GM04504 (cell line): Measurements from ENCODE around the gene PCYT2.

Source experiments
- DNase-seq: peaks from one replicate; pipeline ENCODE4 v3.0.0-alpha.2; 2012; ENCODE audit warnings: low read depth

Gene PCYT2

DNA sequence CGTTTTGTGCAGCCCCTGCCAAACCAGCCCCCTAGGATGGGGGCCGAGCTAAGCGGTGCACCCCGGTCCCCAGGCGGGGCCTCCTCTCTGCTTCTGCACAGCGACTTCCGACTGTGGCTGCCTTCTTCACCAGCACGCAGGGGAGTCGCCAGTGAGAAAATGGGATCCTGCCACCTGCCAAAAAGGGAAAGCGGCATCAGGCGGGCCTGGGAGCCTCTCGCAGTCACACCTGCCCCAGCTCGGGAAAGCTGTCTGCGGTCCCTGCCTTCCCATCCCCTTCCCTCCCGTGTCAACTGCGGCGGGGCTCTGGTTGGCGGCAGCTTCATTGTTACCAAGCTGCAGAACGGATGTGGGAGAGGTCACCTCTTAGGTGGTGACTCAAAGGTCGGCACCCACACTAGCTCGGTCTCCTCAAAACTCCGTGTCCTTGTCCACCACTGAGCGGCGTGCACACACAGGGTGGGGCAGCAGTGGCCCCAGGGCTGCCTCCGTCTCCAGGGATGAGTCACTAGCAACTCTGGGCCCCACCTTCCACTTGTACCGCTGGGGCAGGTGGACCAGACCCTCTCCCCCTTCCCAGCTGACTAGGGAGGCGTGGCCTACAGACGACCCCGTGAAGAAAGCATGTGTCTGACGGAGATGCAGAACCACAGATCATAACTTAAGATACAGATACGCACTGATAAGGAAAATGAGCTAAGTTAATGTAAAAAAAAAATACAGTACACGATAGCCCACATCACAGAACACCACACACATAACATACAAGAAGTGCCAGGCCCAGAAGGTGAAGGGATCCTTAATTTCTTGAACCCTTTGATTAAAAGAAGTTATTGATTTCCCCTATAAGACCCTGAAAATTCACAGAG is 1.5 kb upstream of the PCYT2 start:
- DNase-seq, result no peak

DNA sequence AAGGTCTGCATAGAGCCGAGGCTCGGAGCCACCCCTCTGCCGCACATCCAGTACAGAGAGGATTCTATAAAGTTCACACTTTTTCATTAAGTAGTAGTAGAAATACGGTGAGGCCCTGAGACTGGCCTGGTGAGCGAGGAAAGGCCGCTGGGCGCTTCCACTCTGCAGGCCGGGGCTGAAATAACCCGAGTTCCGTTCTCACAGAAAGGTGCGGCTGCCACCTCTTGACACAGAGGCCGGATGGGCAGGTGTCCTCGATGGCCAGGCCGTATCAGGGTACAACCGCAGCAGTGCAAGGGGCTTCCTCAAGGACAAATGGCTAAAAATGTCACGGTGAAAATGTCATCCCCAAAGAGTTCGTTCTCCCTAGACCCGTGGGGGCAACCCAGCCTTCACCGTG is 770 bp upstream of the PCYT2 start:
- no peak for DNase-seq

DNA sequence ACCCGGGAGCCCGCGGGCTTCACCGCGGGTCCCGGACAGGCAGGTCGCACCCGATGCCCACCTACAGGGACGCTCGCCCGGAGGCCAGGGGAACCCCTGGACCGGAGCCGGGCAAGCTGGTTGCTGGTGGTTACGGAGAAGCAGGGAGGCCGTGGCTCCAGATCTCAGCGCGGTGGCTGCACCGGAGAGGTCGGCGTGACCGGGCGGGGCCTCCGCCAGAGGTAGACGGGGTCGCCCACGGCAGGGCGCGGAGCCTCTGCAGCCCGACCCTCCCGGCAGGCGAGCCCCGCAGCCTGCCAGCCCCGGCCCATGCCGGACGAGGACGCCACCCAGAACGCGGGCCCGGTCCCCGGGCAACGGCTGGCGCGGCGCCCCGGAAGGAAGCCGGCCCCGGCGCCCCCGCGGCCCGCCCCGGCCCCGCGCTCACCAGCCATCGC is 341 bp downstream of the PCYT2 start:
- no peak for DNase-seq

GRCh38 chr17:81909966-81910839 is 996 bp downstream of the PCYT2 start:
- DNase-seq, result no peak

DNA sequence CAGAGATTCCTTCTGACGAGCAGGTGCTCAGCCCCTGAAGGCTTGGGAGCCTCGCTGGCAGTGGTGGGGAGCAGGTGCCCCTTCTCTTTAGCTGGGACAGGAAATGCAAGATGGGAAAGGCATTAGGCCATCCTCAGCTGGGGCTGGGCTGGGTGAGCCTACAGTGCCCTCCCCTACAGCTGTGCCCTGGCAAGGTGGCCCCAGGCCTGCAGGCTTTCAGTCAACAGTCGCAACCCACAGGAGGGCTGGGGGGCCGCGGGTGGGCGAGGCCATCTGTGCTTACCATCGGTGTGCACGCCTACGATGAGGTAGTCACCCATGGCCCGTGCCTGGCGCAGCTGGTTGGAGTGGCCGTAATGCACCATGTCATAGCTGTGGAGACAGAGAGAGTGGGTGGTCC is 2.0 kb downstream of the PCYT2 start:
- no peak for DNase-seq

DNA sequence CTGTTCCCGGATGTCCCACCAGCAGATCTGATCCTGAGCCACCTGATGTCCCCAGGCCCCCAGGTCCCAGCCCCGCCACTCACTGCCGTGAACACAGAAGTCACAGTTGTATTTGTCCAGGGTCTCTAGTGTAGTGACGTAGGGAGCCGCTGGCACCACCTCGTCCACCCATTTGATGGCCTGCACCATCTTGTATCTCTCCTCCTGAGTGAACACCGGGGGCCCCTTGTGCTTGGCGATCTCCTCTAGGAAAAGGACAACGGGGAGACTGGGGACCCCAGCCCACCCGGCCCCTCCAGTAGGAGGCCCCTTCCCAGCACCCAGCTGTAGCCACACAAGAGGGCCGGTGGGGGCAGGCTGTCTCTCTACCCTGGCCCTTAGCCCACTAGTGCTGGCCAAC is 2.4 kb downstream of the PCYT2 start:
- no peak for DNase-seq

GRCh38 chr17:81907219-81908145 is 3.7 kb downstream of the PCYT2 start:
- no peak for DNase-seq

DNA sequence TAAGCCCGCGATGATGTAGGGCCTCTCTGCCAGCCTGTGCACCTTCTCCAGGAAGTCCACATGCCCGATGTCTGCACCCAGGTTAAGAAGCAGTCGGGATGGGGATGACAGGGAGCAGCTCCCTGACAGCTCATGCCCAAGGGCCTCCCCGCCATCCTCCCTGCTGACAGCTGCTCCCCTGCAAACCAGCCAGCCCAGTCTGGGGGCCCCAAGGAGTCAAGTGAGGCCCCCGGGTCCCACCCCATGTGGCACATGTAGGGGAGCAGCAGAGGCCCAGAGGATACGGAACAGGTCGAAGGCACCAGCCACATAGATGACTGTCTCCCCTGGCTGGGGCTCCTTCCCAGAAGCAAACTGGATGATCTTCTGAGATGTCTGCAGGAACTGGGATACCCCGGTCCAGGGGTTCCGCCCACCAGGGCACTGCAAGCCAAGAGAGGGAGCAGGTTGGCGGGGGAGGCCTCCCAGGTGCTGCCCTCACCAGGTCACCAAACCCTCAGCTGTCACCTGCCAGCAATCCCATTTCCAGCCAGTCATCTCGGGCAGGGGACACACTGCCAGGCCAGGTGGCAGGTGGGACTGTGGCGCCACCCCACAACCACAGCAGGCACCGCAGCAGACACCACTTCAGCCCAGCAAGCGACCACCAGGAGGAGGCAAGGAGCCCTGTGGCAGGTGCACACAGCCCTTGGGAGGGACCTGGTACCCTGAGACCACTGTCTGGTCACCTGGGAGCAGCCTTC is 4.6 kb downstream of the PCYT2 start:
- no peak for DNase-seq

- no peak for DNase-seq
Measured at GRCh38 chr17:81905993-81906392, 5.2 kb downstream of the PCYT2 start.

DNA sequence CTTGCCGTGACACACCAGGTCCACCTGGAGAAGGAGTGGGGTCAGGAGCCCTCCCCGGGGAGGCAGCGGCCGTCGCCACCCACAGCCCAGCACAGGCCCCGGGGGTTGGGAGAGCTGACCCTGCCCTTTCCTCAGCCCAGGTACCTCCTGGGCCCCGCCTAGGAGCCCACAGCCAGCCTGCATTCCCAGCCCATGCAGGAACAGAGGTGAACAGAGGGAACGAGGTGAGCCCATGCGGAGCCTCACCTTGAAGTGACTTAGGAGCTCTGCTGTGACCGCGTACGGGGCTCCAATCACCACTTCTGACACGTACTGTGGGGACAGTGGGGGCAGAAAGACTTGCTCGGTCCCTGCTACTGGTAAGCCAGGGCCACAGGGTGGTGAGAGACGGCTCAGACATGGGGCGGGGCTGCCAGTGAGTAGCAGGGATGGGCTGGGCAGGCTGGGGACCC is 5.7 kb downstream of the PCYT2 start:
- no peak for DNase-seq

DNA sequence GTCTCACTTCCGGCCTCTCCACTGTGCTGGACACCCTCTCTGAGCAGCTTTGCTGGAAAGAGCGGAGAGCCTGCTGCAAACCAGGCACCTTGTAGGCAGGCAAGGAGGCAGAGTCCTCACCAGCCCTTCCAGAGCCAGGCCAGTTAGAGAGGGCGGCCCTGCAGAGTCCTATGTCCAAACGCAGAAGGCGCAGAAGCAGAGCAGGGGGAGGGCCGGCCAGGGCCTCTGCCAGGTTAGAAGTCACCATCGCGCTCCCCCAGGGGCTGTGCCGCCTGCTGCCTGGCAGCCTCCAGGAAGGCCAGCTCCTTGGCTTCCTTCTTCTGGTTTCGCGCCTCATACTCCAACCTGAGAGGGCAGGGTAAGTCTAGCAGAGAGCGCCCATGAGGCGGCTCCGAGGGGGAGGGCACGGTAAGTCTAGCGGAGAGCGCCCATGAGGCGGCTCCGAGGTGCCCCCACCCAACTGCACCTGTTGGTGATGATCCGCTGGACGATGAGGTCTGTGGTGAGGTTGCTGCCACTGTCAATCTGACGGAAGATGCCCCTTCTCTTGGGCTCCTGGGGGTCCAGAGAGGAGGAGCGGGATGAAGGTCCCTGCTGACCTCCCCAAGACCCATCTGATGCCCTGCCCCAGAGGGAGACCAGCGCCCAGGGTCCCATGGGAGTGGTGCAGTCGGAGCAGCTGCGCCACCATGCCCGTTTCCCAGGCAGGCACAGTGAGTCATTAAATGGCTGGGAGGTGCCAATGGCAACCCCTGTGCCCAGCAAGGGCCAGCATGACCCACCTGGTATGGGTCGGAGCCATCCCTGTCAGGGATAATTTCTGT is 6.4 kb downstream of the PCYT2 start:
- DNase-seq, result no peak

DNA sequence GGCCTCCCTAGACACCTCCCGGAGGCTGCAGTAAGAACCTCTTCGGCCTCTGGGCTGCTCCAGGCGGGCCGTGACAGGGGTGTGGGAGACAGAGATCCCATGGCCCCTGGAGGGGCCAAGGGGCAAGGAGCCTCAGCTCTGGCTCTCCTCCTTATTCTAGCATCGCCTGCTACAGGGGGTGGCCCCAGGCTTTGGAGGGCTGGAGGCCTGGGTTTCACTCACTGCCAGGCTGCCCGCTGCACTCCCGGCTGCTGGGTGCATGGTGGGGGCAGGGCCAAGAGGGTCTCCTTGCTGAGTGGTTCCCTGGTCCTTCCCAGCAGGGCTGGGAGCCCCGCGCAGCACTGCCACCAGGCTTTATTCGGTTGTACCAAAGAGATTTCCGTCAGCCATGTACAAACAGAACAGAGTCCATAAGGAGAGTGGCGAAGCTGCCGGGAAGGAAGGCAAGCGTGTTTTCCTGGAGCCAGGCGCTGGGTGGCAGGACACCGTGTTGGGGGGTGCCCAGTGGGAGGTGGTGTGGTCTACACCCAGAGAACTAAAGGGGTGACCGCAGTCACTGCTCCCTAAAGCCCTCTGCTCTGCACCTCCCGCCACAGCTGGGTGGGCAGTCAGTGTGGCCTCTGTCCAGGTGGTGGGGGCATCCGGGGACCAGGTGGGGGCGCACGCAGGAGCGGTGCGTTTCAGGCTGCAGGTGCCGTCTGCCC is 7.2 kb downstream of the PCYT2 start:
- no peak for DNase-seq

DNA sequence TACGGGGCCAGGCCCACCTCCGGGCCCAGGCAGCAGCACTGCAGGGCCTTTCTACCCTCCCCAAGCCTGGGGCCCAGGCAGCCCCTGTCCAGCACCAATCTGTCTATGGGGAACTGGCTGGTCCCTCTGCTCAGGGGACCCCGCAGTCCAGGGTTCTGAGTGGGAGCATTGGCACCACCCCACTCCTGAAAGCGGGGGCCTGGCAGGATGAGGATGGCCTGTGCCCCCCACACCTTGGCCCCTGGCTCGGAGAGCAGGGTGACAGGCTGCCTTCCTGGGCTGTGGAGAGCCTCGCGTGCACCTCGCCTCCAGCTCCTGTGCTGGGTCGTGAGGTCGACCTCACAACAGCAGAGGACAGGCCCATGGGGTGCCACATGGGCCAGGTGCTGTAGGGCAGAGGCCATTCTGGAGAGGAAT is 7.8 kb downstream of the PCYT2 start:
- DNase-seq, result no peak

- DNase-seq, result no peak
Measured at GRCh38 chr17:81902653-81903414, 8.4 kb downstream of the PCYT2 start.

DNA sequence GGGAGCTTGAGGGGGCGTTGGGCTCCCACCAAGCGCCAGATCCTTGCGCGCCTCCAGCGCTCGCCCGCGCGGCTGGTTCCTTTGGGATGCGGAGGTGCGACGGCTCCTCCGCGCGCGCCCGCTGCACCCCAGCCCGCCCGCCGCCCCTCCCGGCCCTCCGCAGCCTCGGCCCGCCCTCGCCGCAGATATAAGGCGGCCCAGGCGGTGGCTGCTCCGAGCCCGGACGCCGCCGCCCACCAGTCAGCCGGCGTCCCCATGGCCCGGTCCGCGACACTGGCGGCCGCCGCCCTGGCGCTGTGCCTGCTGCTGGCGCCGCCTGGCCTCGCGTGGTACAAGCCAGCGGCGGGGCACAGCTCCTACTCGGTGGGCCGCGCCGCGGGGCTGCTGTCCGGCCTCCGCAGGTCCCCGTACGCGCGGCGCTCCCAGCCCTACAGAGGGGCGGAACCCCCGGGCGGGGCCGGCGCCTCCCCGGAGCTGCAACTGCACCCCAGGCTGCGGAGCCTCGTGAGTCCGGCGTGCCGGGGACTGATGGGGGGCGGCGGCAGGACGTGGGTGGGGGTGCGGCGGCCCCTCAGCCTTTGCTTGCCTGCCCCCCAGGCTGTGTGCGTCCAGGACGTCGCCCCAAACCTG is 9.1 kb downstream of the PCYT2 start, which contains the start of gene NPB:
NPB (plus strand) TSS at position 216 of the 630 bp plus-strand sequence; CDS start at position 256, 40 bp downstream.
- no peak for DNase-seq

DNA sequence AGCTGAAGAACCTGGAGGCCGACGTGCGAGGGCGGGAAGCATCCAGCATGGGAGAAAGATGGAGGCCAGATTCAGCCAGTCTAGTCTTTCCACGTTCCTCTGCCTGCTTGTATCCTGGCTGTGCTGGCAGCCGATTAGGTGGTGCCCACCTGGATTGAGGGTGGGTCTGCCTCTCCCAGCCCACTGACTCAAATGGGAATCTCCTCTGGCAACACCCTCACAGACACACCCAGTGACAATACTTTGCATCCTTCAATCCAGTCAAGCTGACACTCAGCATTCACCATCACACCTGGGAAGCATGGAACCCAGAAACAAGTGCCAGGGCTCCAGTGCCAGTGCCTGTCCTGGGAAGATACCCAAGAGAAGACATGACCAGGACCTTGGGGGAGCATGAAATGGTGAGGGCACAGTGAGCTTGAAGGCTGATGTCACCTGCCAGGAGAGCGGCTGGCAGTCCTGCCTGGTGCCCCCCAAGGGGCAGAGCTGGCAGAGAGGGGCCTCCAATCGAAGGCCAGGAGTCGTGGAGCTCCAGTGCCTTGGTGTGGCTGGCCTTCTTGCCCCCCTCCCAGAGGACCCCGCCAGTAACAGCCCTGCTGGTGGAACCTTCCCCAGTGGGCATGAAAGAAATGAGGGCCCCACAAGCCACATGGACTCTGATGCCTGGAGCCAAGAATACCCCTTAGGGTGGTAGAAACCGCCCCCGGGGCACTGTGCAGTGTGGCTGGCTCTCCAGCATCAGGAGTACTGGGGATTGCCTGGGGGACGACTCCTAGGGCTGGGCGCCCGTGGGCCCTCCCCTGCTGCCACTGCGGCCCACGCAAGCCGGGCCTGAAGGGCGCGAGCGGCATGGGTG is 9.8 kb downstream of the PCYT2 start:
- DNase-seq, result no peak

GRCh38 chr17:81900181-81900820 is 10.9 kb downstream of the PCYT2 start:
- no peak for DNase-seq
